NCI-H526 (cell line): ENCODE data around the gene CELF2.

Experiments
- DNase-seq, 2 experiments: peaks; one replicate each; lab custom pipeline; 2025; lab: John Stamatoyannopoulos, UW

CELF2 gene

GRCh38 chr10:11058965-11059364 lies 41.3 kb downstream of the CELF2 start:
- DNase-seq, result no peak

- DNase-seq, result no peak
Observed at GRCh38 chr10:11063856-11064255, 46.2 kb downstream of the CELF2 start.

- no peak for DNase-seq
Observed at GRCh38 chr10:11064832-11065231, 47.2 kb downstream of the CELF2 start.

- no peak for DNase-seq
Observed at GRCh38 chr10:11065567-11065966, 47.9 kb downstream of the CELF2 start.

GRCh38 chr10:11066520-11066919 lies 48.8 kb downstream of the CELF2 start:
- DNase-seq, result no peak

GRCh38 chr10:11068861-11069633 lies 51.4 kb downstream of the CELF2 start:
- DNase-seq, result no peak

GRCh38 chr10:11073410-11073809 lies 55.7 kb downstream of the CELF2 start:
- DNase-seq, result no peak

GRCh38 chr10:11074536-11075267 lies 57.0 kb downstream of the CELF2 start:
- no peak for DNase-seq

GRCh38 chr10:11076221-11076620 lies 58.5 kb downstream of the CELF2 start:
- no peak for DNase-seq

- no peak for DNase-seq
Observed at GRCh38 chr10:11080564-11080984, 62.9 kb downstream of the CELF2 start.

- no peak for DNase-seq
Observed at GRCh38 chr10:11081408-11081807, 63.7 kb downstream of the CELF2 start.

- no peak for DNase-seq
Observed at GRCh38 chr10:11082526-11082925, 64.9 kb downstream of the CELF2 start.

GRCh38 chr10:11083051-11083450 lies 65.4 kb downstream of the CELF2 start:
- no peak for DNase-seq

- no peak for DNase-seq
Observed at GRCh38 chr10:11085545-11085944, 67.9 kb downstream of the CELF2 start.

GRCh38 chr10:11086177-11086840 lies 68.6 kb downstream of the CELF2 start:
- DNase-seq, result no peak

GRCh38 chr10:11087372-11087771 lies 69.7 kb downstream of the CELF2 start:
- no peak for DNase-seq

- no peak for DNase-seq
Observed at GRCh38 chr10:11088709-11089108, 71.0 kb downstream of the CELF2 start.

GRCh38 chr10:11089272-11089671 lies 71.6 kb downstream of the CELF2 start:
- DNase-seq, result no peak

GRCh38 chr10:11091517-11092102 lies 73.9 kb downstream of the CELF2 start:
- no peak for DNase-seq

- no peak for DNase-seq
Observed at GRCh38 chr10:11093771-11094736, 76.4 kb downstream of the CELF2 start.

- no peak for DNase-seq
Observed at GRCh38 chr10:11095374-11095801, 77.7 kb downstream of the CELF2 start.
